ENCODE measurements around the gene ZNF605. TPM values are rescaled to one million over a fixed set of nuclear protein-coding genes. Genes with fewer than 3 reads are reported as not detected.

Gene ZNF605
- total and polyA plus RNA-seq, 2 of the 4 experiments (the other 2 are of a cell fraction), result 3.6 to 9.9 TPM

- no peaks in the 10 kb centered on the region for H4K20me1 ChIP-seq (ENCODE audit: insufficient read depth, low read length)
- no peak overlapping the region for H3K9ac ChIP-seq (ENCODE audit: low read depth, low read length)
- dilution Hi-C loops (cut with HindIII; ENCODE audit: low sequenced_read_pairs, unreplicated experiment), result no loop called here
- H3K4me3 ChIP-seq (ENCODE audit: insufficient read depth, low read depth, low read length), result no peak overlapping the region
- ChIA-PET CTCF (no interaction called here), POLR2A (ENCODE audit: unreplicated experiment) (no interaction called here)
- H3K27me3 ChIP-seq (ENCODE audit: control insufficient read depth, insufficient read depth, low read length), result no peaks in the 10 kb centered on the region
- no peaks in the 10 kb centered on the region for H3K4me1 ChIP-seq (ENCODE audit: control insufficient read depth, insufficient read depth, low read length)
- no peak overlapping the region for H2BK120ac ChIP-seq (ENCODE audit: low read depth, low read length)
- H3K9me1 ChIP-seq (ENCODE audit: insufficient read depth, low read length), result no peaks in the 10 kb centered on the region
- no peak overlapping the region for H3K56ac ChIP-seq (ENCODE audit: extremely low read depth, insufficient read depth, low read length)
- H4K5ac ChIP-seq (ENCODE audit: low read depth, low read length), result no peak overlapping the region
- no peak for DNase-seq
- no peak for ATAC-seq (ENCODE audit: low read depth)
- H3K9me3 ChIP-seq (ENCODE audit: control insufficient read depth, insufficient read depth, low read length), result peaks cover 87% of the 10 kb centered on the region
- H3K79me1 ChIP-seq (ENCODE audit: low read depth in 1 of 2, low read length in 2 of 2), result peaks cover 10 to 28% of the 10 kb centered on the region in 2 experiments
- H2AFZ ChIP-seq (replicated peaks; ENCODE audit: low read length, poor library complexity), result no peak overlapping the region
- TF ChIP-seq FOS (IDR thresholded peaks at IDR 0.05; ENCODE audit: low read depth, low read length) (no peak), CEBPB (IDR thresholded peaks at IDR 0.05; ENCODE audit: low read depth, low read length) (no peak), SMC3 (IDR thresholded peaks at IDR 0.05; ENCODE audit: low read depth, low read length) (no peak), ELK1 (IDR thresholded peaks at IDR 0.05; ENCODE audit: borderline replicate concordance, low read depth, low read length) (no peak)
- H2BK20ac ChIP-seq (ENCODE audit: low read depth, low read length), result no peak overlapping the region
- H2AK9ac ChIP-seq (replicated peaks; ENCODE audit: low read depth, low read length, poor library complexity), result no peak overlapping the region
- peaks cover 72% of the 10 kb centered on the region for H3K36me3 ChIP-seq (ENCODE audit: control insufficient read depth, insufficient read depth, low read length)
- H3K4me2 ChIP-seq (ENCODE audit: low read depth, low read length), result no peak overlapping the region
- H3K18ac ChIP-seq (ENCODE audit: low read depth, low read length), result no peak overlapping the region
- no peak overlapping the region for H3K23ac ChIP-seq (ENCODE audit: low read depth, low read length)
- no peak overlapping the region for H2BK15ac ChIP-seq (ENCODE audit: low read depth, low read length)
- H4K8ac ChIP-seq (ENCODE audit: low read depth in 2 of 2, low read length in 2 of 2), result no peak overlapping the region
- 100% methylated on average over 6 of the region's 9 CpGs; no CpG with 5 or more reads in 1 of the 2 experiments for WGBS, 2 experiments (ENCODE audit: extremely low coverage in 2 of 2, insufficient read length in 1 of 2)
- BruUV-seq (replicated peaks), result no TSS peak
- H3K27ac ChIP-seq (ENCODE audit: insufficient read depth, low read length), result no peak overlapping the region
- in situ Hi-C loops (cut with MboI; ENCODE audit: low sequenced_read_pairs), result no loop called here
- no peak overlapping the region for H2BK5ac ChIP-seq (ENCODE audit: low read depth, low read length, poor library complexity, severe bottlenecking)
- H3K14ac ChIP-seq (replicated peaks; ENCODE audit: low read depth, low read length), result no peak overlapping the region
- no peak overlapping the region for H2AK5ac ChIP-seq (ENCODE audit: low read depth, low read length)
- intact Hi-C loops (cut with micrococcal nuclease), result no loop called here
- H3K4ac ChIP-seq (ENCODE audit: low read depth, low read length), result no peak overlapping the region
- no peak overlapping the region for H4K91ac ChIP-seq (ENCODE audit: insufficient read depth, low read depth, low read length)
Measured at GRCh38 chr12:132945806-132946205, 10.3 kb downstream of the ZNF605 start.

Data from IMR-90 (cell line).